GM21723 (cell line): ENCODE results near the gene KLK8.

ENCODE experiments used
- ATAC-seq: cut with Tn5 transposase; IDR thresholded peaks from one replicate; pipeline ENCODE4 v1.9.1; 2021; ENCODE audit warnings: mild to moderate bottlenecking, moderate library complexity; ENCODE audit not compliant: unreplicated experiment

The KLK8 gene

DNA sequence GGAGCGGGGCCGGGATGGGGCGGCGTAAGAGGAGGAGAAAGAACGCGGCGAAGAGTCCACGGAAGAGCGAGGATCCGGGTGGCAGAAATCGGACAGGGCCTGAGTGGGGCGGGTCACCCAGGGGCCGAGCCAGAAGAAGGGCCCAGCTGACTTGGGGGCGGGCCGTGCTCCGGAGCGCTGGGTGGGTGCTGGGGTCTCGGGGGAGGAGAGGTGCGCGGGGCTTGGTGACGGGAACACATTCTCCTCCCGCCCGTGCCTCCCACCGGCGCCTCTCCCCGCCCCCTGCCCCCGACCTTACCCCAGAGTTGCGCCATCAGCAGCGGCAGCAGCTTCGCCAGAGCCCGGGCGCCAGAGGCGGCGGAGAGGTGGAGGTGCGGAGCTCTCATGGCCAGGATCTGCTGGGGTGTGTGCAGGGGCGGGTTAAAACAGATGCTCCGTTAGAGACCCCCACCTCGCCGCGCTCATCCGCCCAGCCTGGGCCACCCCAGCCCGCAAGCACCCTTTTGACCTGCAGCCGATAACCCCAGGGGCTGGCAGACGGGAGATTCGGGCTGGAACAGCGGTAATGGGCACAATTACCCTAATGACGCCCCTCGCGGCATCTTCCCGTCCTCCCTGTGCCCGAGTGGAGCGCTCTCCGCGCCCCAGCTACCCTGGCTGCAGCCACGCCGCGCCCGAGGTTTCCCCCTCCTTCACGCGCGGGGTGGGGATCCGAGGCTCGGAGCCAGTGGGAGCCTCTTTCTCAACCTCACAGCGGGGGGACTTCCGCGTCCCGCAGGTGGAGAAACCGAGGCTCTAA lies 17.5 kb upstream of the KLK8 start:
- no peak for ATAC-seq

DNA sequence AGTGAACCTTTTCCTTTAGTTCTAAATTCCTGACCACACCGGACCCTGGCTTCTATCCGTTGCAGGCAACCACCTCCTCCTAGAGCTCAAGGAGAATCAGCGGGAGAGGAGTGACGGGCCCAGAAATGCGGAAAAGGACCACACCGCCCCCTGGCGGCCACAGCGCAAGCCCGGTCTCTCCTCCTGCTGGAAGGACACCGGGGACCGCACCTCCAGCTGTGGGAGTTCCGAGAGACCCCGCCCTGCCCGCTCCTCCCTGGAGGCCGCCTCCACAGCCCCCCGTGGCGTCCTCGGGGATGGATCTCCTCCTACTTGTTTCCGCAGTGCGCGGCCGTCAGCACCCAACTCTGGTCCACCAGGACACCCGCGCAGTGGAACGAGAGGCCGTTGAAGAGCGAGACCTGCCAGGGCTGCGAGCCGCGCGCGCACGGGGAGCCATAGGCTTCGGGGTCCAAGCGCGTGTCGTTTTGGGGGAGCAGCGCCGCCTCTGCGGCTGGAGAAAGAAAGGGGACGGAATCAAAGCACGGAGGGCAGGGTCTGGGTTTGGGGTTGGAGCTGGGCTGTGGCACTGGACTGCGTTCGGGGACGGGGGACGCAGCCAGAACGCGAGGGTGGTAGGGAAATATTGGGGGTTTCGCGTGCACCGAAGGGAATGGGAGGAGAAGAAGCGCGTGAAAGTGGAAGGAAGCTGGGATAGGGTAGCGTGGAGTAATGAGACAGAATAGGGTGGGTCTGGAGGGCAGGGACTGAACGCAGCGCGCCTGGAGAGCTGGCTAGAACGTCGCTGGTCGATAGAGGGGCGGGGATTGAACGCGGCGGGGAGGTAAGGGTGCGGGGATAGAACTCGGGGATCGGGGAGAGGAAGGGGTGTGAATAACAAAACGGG lies 15.6 kb upstream of the KLK8 start:
- ATAC-seq = no peak

DNA sequence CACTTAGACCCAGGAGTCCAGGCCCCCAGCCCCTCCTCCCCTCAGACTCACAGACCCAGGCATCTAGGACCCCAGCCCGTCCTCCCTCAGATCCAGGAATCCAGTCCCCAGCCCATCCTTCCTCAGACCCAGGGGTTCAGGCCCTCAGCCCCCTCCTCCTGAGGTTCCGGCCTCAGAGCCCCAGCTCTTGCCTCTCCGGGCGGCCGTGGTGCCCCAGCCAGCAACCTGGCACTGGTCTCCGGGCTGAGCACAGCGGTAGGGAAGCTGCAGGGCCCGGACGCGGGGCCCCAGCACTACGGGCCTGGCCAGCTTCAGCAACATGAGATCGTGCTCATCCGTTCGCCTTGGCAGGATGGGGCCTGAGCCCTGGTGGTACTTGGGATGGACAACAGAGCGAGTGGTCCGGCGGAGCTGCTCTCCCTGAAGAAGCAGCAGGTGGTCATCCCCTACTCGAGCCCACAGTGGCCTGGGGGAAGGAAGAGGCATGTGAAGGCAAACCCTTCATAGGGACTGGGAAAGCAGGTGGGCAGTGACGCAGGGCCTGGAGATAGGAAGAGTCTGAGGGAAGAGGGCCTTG lies 14.4 kb upstream of the KLK8 start:
- no peak for ATAC-seq

DNA sequence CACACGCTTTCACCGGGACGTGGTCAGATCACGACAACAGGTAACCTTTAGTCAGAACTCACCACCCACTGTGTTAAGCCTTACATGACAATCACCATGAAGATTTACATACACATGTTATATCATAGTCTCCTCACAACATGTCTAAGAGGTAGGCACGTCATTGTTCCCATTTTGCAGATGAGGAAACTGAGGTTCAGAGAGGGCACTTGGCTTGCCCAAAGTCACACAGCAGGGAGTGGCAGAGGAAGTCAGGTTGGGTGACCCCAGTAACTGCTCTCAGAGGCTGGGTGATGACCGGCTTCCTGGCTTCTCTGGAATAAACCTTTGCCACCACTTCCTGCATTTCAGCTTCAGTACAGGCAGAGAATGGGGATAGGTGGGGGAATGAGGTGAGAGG lies 12.8 kb upstream of the KLK8 start:
- ATAC-seq = no peak

DNA sequence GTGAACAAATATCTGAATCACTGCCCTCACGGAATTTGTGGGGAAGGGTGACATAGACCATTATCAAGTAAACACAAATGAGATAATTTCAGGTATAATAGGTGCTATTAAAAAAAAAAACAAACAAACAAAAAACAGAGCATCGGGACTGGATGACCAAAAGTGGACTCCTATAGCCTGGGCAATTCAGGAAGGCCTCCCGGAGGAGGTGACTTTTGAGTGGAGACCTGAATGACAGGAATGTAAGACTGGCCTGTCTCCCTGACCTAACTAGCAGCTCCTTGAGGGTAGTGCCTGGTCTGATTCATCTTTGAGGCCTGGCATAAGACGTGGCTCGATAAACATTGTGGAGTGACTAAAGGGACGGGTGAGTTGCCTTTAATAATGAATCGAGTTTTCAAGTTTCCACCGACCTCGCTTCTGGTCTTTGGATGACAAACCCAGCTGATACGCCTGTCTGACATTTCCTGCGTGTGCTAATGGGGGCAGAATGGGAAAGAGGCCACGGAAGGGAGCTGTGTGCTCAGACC lies 11.3 kb upstream of the KLK8 start:
- no peak for ATAC-seq

DNA sequence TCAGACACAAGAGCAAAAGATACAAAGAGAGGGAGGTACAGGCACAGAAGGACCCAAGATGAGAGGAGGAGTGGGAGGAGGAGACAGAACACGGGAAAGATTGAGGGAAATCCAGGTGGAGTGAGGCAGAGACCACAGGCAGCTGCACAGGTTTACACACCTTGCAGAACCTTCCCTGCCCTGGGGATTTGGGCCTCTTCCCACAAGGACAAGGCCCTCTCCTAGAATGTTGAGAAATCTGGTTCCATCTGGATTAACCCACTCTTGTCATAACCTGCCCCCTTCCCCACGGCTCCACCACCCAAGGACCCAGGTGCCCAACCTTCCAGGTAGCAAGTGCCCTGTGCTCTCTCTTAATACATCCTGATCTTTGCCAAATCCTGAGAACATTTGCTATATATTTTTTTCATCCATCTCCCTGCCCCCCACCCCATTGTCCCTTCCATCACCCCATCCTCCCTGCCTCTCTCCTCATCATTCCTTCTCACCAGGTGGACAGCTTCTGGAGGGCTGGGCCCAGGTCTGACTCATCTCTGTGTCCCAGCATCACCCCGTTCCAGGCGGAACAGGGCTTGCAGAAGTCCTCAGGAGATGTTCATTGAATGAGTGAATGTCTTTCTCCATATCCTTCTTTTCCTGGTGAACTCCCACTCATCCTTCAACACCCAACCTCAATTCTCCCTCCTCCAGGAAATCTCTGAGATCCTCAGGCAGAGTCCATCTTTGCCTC lies 8.8 kb upstream of the KLK8 start:
- ATAC-seq = no peak

DNA sequence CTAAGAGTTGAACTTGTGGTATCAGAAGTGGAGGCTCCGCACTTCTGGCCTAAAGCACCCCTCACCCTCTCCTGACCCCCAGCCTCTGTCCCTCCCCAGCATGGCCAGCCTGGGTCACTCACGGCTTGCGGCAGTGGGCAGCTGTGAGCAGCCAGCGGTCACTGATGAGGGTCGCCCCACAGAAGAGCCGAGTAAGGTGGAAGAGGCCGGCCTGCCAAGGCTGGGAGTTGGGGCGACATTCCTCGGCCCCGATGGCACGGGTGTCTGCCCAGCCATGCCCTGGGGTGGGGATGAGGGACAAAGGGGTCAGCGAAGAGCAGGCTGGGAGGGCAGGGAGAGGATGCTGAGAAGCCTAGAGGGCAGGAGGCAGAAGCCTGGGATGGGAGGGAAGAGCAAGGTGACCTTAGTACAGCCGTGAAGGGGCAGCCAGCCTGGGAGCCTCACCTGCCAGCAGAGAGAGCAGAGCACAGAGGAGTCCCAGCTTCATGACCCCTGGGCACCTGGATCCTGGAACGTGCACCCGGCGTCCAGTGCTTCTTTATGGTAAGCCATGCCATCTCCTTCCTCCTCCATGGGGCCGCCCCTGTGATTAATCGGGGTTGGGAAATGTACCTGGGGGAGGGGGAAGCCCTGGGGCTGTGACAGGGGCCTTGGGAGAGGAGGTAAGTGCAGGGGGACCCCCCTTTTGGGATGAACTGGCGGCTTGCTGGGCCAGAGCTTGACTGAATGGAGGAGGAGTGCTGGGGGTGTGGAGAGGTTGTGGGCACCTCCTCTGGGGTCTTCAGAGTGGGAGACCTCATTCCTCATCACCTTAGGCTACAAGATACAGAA lies 7.9 kb upstream of the KLK8 start:
- ATAC-seq = no peak

DNA sequence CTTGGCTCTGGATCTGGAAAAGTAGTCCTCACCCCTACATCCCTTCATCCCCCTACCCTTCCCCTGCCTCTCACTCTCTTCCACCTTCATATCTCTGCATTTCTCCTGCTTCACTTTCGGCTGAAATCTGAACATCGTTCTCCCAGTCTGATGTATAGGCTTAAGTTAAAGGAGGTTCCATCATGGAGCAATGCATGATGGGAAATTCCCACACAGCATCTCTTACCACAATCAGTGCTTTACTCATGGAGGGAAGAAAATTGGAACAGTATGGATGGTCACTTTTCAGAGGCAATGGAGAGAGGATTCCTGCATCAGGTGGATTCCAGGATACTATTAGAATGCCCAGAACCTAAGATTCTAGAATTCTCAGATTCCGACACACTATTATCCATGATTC lies 6.1 kb upstream of the KLK8 start:
- no peak for ATAC-seq

DNA sequence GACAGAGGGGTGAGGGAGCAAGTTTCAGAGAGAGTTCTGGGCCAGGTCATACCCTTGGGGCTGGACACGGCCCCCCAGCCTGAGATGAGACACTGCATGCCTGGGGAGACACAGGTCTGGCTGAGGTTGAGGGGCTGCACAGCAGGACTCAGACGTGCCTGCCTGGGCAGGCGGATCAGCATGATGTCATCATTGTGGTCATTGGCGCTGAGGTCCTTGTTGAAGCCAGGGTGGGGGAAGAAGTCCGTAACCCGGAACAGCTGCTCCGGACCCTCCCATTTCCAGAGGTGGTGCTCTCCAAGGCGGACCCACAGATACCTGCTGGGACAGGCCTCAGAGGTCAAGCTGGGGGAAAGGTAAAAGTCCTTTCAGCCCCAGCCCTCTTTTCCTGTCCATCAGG lies 5.0 kb upstream of the KLK8 start:
- ATAC-seq = no peak

DNA sequence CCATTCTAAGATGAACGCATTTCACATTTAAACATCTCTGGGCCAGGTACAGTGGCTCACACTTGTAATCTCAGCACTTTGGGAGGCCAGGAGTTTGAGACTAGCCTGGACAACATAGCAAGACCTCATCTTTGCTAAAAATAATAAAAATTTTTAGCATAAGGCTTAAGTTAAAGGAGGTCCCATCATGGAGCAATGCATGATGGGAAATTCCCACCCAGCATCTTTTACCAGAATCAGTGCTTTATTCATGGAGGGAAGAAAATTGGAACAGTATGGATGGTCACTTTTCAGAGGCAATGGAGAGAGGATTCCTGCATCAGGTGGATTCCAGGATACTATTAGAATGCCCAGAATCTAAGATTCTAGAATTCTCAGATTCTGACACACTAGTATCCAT lies 3.8 kb upstream of the KLK8 start:
- no peak for ATAC-seq

DNA sequence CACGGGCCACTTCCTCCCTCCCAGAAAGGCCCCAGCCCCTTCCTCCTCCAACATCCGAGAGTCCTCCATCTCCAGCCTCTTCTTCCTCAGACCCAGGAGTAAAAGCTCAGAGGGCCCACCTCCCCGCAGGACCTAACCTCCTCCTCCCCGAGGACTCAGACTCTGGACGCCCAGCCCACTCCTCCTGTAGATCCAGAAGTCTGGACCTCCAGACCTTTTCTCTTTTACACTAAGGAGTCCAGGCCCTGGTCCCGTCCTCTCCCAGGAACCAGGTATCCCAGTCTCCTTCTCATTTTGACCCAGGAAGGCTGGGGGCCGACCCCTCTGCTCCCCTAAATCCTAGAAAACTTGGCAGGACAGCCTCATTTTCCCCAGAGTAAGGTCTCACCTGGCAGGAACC lies 1.9 kb upstream of the KLK8 start:
- ATAC-seq = no peak

DNA sequence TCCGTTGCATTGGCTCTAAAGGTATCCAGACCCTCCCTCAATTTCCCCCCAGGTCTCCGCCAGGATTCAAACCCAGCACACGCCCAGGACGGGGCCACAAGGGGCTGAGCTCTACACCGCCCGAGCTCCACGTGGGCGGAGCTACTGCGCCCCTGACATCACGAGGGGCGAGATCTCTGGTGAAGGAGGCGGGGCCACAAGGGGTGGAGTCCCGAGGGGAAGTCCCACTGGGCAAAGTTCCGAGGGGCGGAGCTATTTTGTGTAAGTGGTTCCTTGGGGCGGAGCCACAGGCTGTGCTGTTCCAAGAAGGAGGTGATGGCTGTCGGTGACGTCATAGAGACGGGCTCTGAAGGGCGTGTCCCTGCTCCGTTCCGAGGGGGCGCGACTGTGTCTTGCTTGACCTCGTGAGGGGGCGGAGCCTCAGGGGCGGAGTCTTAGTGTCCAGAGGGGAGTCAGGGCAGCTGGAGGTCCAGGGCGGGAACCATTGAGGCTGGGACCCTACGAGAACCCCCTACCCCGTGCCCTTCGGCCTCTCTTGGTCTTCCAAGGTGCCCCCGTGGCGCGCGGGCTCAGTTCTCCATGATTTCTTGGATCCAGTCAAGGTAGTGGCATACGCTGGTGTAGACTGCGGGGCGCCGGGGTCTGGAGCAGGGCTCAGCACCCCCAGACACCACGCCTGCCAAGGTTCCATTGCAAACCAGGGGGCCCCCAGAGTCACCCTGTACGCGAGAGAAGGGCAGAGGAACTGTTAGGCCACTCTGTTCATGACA lies 1.3 kb upstream of the KLK8 start:
- no peak for ATAC-seq

DNA sequence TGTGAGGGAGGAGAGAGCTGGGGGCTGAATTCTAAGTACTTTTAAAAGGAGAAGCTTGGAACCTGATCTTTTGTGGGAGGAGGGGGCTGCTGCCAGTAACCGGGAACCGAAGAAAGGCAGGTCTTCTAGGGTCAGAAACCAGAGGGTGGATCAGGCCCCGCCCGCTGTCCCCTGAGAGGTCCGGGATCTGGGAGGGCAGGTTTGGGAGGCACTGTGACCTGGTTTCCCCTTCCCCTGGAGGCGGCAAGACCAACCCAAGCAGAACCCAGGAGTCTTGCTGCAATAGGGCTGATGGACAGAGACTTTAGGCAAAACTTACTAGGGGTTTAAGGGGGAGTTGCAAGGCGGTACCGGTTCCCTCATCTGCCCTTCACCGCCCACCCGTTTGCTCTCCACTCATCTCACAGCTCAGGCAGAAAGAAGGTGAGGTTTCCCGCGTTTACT lies 707 bp upstream of the KLK8 start:
- no peak for ATAC-seq

DNA sequence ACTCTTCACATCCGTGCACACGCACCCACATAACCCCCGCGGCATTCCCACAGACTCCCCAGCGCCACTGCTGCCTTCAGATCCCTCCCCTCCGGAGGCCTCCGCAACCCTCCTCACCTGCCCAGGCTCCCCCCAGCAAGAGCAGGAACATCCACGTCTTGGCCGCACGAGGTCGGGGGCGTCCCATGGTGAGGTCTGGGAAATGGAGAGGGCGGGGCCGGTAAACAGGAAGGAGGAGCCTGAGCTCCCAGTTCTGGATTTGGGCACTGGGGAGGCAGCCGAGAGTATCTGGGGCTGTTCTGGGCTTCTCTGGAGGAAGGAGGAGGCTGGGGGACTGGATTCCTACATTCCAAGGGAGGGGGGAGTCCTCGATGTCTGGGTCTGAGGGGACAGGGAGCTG lies 423 bp downstream of the KLK8 start:
- ATAC-seq = no peak

DNA sequence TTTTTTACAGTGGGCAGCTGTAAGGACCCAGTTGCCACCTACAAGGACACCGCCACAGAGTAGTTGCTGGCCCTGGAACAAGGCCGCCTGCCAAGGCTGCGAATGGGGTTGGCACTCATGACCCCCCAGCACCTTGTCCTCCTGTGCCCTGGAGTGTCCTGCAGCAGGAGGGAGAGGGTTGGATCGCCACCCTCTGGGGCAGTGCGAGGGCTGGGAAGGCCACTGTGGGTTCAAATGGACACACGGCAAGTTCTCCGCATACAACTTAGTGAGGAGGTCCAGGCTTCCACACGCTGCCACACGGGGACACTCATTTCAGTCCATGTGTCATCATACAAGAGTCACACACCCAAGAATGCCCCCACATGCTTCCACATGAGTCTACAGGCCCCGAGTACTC lies 978 bp downstream of the KLK8 start:
- ATAC-seq = no peak

DNA sequence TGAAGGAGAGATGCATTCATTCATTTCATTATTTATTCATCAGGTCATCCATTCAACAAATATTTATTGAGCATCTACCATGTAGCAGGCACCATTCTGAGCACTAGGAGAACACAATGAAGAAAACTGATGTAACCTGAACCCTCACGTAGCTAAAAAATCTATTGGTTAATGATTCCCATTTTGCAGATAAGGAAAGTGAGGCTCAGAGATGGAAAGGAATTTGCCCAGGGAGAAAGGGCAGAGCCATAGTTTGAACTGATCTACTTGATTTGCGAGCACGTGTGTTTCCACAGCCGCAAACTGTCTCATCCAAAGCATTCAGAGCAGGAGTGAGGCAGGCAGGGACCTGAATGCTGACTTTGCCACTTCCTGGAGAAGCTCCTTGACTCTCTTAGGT lies 2.7 kb downstream of the KLK8 start:
- no peak for ATAC-seq

DNA sequence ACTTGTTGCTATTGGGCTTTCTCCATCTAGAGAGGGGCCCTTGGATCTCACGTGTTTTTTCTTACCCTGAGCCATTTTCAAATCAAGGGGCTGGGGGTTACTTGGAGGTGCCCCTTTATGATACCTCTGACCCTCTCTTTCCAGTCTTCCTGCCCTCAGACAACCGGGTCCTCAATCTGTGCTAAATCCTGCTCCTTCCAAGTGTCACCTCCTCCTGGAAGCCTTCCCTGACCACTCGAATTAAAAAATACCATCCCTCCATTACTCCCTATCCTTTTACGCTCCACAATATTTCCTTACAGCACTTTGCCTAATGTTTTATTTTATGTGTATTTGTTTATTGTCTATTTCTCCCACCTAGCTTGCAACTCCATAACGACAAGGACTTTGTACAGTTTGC lies 3.3 kb downstream of the KLK8 start:
- ATAC-seq = no peak

DNA sequence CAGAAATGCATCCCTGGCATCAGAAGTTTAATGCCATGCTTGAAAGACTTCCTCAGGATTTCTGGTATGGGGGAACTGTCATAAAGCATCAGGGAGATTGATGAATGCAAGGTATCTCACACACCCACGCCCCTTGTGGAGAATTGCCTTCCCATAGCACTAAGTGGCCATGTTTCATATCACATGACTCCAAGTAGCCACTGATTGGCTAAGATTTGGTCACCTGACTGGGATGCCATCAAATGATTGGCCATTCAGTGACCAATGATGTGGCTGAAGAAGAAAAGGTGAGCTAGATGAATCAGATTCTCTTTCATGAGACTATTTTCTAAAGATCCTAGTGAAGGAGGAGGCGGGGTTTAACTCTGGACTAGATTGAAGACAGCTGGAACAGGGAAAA lies 7.3 kb downstream of the KLK8 start:
- no peak for ATAC-seq

DNA sequence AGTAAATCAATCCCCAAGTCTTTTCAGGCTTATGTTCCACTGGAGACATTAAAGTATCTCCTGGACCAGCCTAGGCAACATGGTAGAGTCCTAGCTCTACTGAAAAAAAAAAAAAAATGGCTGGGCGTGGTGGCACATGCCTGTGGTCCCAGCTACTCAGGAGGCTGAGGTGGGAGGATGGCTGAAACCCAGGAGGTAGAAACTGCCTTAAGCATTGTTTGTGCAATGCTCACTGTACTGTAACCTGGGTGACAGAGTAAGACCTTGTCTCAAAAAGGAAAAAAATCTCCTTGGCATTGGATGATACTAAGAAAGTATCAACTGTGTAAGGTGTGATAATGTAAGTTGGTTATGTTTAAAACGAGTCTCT lies 8.8 kb downstream of the KLK8 start:
- ATAC-seq = no peak
